Colonic mucosa (tissue), 4 donors: ENCODE results near the gene CHRDL2. TPM values are rescaled to one million over a fixed set of nuclear protein-coding genes. Genes with fewer than 3 reads are reported as not detected.
"Not testable (repeated sequence)": the region's sequence is repeated elsewhere in the genome, so short reads cannot be mapped to it uniquely, and the experiment has no call there.

Experiments used
- DNase-seq: peaks from one replicate; pipeline ENCODE4 v3.0.0-alpha.2; 2020
- H3K27ac ChIP-seq: fragments of 200-600 bp; one replicate; pipeline ENCODE4 v1.8.0; 2021
- H3K27me3 ChIP-seq: fragments of 200-600 bp; one replicate; pipeline ENCODE4 v1.8.0; 2021
- H3K36me3 ChIP-seq: fragments of 200-600 bp; one replicate; pipeline ENCODE4 v1.8.0; 2021
- H3K4me1 ChIP-seq: fragments of 200-600 bp; one replicate; pipeline ENCODE4 v1.8.0; 2021; ENCODE audit warnings: mild to moderate bottlenecking
- H3K4me3 ChIP-seq: fragments of 200-600 bp; one replicate; pipeline ENCODE4 v1.8.0; 2021
- H3K9ac ChIP-seq, 2 donors: one replicate each; pipeline ENCODE4 v1.7.0; 2013; ENCODE audit warnings: control low read depth in 2 of 2, low read depth in 2 of 2, low read length in 2 of 2
- H3K9me3 ChIP-seq: fragments of 200-600 bp; one replicate; pipeline ENCODE4 v1.8.0; 2021
- intact Hi-C: fragments of 100-400 bp; cut with DNase I; formaldehyde crosslinking; loops from one replicate; pipeline ENCODE4 v1.14.1; 2022
- total RNA-seq, 2 donors: library from RNA; stranded (reverse); fragmentation: NEBNext Ultra II Directional in 1 of 2; extraction: Animal tissue kit (Norgen Biotek cat#: 25700) in 1 of 2; gene quantifications; one replicate each; pipeline ENCODE4 v1.2.1, GENCODE V29; 2021
- TF ChIP-seq, protein P1 (sequence below): fragments of 200-600 bp; IDR thresholded peaks from one replicate; pipeline ENCODE4 v1.8.0; 2022; ENCODE audit warnings: antibody characterized with exemption, mild to moderate bottlenecking
- donor health status: healthy.
- donor health status: DM: no; HTN: no; CAD: no.
- donor health status: DM: no; HTN: no; CAD: no.

Gene CHRDL2
- total RNA-seq, 2 donors from 2014 or later = 0.42 to 26.5 TPM

DNA sequence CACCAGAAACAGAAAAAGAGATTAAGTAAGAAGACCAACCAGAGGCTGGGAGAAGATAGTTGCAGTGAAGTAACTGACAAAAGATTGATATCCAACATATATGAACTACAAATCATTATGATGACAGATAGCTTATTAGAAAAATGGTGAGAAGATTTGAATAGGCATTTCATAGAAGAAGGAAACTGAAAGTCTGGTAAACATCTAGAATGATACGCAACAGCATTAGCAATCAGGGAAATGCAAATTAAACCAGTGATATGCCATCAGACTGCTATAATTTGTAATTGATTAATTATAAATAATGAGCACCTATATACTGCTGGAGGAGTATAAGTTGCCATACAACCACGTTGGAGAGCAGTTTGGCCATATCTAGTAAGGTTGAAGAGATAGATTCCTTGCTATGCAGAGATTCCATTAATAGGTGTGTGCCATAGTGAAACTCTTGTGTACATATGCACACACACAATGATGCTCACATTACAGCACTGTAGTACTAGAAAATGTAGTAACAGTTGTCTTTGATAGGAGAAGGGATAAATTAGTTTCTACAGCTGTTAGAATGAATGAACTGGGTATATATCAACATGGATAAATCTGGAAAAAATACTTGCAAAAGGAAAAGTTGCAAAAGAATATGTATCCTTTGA is 38.0 kb upstream of the CHRDL2 start:
- TF ChIP-seq, protein P1, sequence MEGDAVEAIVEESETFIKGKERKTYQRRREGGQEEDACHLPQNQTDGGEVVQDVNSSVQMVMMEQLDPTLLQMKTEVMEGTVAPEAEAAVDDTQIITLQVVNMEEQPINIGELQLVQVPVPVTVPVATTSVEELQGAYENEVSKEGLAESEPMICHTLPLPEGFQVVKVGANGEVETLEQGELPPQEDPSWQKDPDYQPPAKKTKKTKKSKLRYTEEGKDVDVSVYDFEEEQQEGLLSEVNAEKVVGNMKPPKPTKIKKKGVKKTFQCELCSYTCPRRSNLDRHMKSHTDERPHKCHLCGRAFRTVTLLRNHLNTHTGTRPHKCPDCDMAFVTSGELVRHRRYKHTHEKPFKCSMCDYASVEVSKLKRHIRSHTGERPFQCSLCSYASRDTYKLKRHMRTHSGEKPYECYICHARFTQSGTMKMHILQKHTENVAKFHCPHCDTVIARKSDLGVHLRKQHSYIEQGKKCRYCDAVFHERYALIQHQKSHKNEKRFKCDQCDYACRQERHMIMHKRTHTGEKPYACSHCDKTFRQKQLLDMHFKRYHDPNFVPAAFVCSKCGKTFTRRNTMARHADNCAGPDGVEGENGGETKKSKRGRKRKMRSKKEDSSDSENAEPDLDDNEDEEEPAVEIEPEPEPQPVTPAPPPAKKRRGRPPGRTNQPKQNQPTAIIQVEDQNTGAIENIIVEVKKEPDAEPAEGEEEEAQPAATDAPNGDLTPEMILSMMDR = no peak
- H3K4me3 ChIP-seq = no peak overlapping the region
- no peaks in the 10 kb centered on the region for H3K27me3 ChIP-seq
- no peaks in the 10 kb centered on the region for H3K4me1 ChIP-seq
- no peak for DNase-seq
- H3K9ac ChIP-seq = no peak overlapping the region
- no peaks in the 10 kb centered on the region for H3K9me3 ChIP-seq
- H3K36me3 ChIP-seq = no peaks in the 10 kb centered on the region
- H3K27ac ChIP-seq = no peak overlapping the region
- intact Hi-C loops = no loop called here

DNA sequence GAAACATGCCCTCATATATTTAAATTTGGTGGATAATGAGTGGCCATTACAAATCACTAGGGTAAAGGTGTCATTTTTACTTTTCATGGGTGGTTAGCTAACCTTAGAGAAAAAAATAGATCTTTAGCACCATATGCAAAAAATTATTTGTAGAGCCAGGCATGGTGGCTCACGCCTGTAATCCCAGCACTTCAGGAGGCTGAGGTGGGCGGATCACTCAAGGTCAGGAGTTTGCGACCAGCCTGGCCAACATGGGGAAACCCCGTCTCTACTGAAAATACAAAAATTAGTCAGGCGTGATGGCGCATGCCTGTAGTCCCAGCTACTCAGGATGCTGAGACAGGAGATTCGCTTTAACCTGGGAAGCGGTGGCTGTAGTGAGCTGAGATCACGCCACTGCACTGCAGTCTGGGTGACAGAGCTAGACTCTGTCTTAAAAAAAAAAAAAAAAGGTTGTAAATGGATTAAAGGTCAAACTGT is 37.0 kb upstream of the CHRDL2 start:
- H3K27ac ChIP-seq, H3K36me3 ChIP-seq, H3K9ac ChIP-seq, H3K27me3 ChIP-seq, H3K9me3 ChIP-seq, DNase-seq, H3K4me1 ChIP-seq, H3K4me3 ChIP-seq, intact Hi-C loops: not testable (repeated sequence)

DNA sequence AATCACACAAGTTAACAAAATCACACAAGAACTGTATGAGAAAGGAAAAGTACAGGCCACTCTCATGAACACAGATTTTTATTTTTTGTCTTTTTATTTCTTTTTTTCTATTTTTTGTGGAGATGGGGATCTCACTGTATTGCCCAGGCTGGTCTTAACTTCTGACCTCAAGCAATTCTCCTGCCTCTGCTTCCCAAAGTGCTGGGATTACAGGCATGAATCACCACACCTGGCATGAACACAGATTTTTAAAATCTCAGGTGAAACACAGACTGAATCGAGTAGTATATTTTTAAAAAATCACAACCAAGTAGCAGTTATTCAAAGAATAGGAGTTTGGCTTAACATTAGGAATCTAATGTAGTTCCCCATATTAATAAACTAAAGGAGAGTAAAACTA is 35.7 kb upstream of the CHRDL2 start:
- intact Hi-C loops = no loop called here
- TF ChIP-seq, protein P1 = no peak
- DNase-seq = no peak
- no peak overlapping the region for H3K9ac ChIP-seq
- no peaks in the 10 kb centered on the region for H3K4me1 ChIP-seq
- H3K4me3 ChIP-seq = no peak overlapping the region
- H3K27me3 ChIP-seq = no peaks in the 10 kb centered on the region
- no peak overlapping the region for H3K27ac ChIP-seq
- H3K36me3 ChIP-seq = no peaks in the 10 kb centered on the region
- H3K9me3 ChIP-seq = no peaks in the 10 kb centered on the region

DNA sequence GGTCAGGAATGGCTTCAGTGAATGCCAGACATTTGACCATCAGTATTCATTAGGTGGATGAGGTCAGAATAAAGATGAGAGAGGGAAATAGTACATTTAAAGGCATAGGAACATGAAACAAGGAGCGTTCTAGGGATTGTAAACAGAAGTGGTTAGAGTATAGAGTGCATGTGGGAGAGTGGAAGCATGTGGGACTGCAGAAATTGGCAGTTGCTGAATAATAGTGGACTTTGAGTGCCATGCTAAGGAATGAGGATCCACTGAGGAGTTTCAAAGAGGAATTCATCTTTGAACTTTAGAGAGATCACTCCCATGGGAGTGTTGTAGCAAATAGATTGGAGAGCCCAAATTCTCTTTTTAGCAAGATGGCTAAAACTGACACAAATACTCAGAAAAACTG is 25.3 kb upstream of the CHRDL2 start:
- H3K36me3 ChIP-seq = no peaks in the 10 kb centered on the region
- TF ChIP-seq, protein P1 = no peak
- H3K9me3 ChIP-seq = no peaks in the 10 kb centered on the region
- intact Hi-C loops = no loop called here
- no peak overlapping the region for H3K9ac ChIP-seq
- no peak overlapping the region for H3K27ac ChIP-seq
- H3K4me1 ChIP-seq = no peaks in the 10 kb centered on the region
- no peak for DNase-seq
- H3K27me3 ChIP-seq = no peaks in the 10 kb centered on the region
- no peak overlapping the region for H3K4me3 ChIP-seq

DNA sequence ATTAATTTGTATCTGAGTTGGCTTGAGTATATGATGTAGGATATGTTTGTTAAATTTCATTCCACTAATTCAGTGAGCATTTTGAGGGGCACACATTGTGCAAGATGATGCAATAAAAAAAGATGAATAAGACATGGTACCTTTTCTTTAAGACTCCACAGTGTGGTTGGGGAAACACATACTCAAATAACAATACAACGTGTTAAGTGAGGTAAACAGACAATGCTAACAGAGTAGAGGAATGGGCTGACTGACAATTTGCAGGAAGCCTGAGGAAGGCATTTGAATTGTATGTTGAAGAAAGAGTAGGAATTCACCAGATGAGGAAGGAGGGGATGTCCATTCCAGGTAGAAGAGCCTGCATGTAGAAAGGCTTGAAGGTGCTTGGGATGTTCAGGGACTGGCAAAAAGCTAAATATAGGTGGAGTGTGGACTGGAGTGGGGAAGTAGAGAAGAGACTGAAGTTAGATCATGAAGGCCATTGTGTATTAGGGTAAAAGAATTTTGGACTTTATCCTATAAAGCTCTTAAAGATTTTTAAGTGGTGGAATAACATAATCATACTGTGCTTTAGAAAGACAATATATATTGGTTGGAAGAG is 24.3 kb upstream of the CHRDL2 start:
- Histone ChIP-seq H3K9me3 (no peaks in the 10 kb centered on the region), H3K4me1 (no peaks in the 10 kb centered on the region), H3K36me3 (no peaks in the 10 kb centered on the region), H3K27ac (no peak overlapping the region), H3K4me3 (no peak overlapping the region), H3K9ac (no peak overlapping the region), H3K27me3 (no peaks in the 10 kb centered on the region)
- intact Hi-C loops = no loop called here
- TF ChIP-seq, protein P1 = no peak
- DNase-seq = no peak
